Spleen (tissue), 7 donors: ENCODE measurements around the gene BTRC.

ENCODE experiments used
- POLR2A ChIP-seq, 3 donors: fragments of 450-650 bp; IDR thresholded peaks; one replicate each; pipeline ENCODE4 v1.5.1; 2017; ENCODE audit warnings: antibody characterized with exemption in 3 of 3, mild to moderate bottlenecking in 1 of 3
- TF ChIP-seq, protein P1 (sequence below), 11 experiments: fragments of 200-600 bp in 7 of 11; fragments of 450-650 bp in 4 of 11; sonication (generic) in 4 of 11; IDR thresholded peaks in 8 of 11; conservative IDR thresholded peaks in 3 of 11; 1 replicate in 7 of 11; 2 replicates in 4 of 11; pipeline versions ENCODE4 v1.4.0 to v1.8.0; 2016 to 2021; ENCODE audit warnings: antibody characterized with exemption in 11 of 11, inconsistent platforms in 4 of 11, mild to moderate bottlenecking in 1 of 11
- donor health status: DM: no; HTN: no; CAD: no; lungs with moderate emphysema.
- donor health status: DM: no; HTN: no; CAD: no.
- donor health status: DM: no; HTN: no; CAD: no.

- no peak for TF ChIP-seq POLR2A (IDR thresholded peaks at IDR 0.05)
- TF ChIP-seq, protein P1, sequence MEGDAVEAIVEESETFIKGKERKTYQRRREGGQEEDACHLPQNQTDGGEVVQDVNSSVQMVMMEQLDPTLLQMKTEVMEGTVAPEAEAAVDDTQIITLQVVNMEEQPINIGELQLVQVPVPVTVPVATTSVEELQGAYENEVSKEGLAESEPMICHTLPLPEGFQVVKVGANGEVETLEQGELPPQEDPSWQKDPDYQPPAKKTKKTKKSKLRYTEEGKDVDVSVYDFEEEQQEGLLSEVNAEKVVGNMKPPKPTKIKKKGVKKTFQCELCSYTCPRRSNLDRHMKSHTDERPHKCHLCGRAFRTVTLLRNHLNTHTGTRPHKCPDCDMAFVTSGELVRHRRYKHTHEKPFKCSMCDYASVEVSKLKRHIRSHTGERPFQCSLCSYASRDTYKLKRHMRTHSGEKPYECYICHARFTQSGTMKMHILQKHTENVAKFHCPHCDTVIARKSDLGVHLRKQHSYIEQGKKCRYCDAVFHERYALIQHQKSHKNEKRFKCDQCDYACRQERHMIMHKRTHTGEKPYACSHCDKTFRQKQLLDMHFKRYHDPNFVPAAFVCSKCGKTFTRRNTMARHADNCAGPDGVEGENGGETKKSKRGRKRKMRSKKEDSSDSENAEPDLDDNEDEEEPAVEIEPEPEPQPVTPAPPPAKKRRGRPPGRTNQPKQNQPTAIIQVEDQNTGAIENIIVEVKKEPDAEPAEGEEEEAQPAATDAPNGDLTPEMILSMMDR (IDR thresholded peaks at IDR 0.05 in 8 of 11, conservative IDR thresholded peaks at IDR 0.05 in 3 of 11) = no peak
These were observed 182.0 kb downstream of the BTRC start for GRCh38 chr10:101535949-101536348.
